Adrenal gland (tissue), 5 donors: ENCODE results near the gene BTN2A1.

ENCODE experiments used
- CTCF ChIP-seq, 6 experiments: fragments of 450-650 bp in 4 of 6; fragments of 200-600 bp in 2 of 6; sonication (generic) in 1 of 6; IDR thresholded peaks; 1 replicate in 5 of 6; 2 replicates in 1 of 6; pipeline versions ENCODE4 v1.5.1 to v1.8.0; 2016 to 2021; ENCODE audit warnings: antibody characterized with exemption in 6 of 6, mild to moderate bottlenecking in 2 of 6, moderate library complexity in 1 of 6
- POLR2A ChIP-seq, 2 donors: fragments of 450-650 bp; IDR thresholded peaks; one replicate each; pipeline ENCODE4 v1.6.1; 2017; ENCODE audit warnings: antibody characterized with exemption in 2 of 2, mild to moderate bottlenecking in 2 of 2, moderate library complexity in 1 of 2
- donor health status: DM: no; HTN: no; CAD: no.

GRCh38 chr6:26427451-26427809 lies 30.3 kb upstream of the BTN2A1 start:
- no peak for TF ChIP-seq CTCF (IDR thresholded peaks at IDR 0.05)
- no peak for TF ChIP-seq POLR2A (IDR thresholded peaks at IDR 0.05)
